IMR-90 (cell line): ENCODE measurements around the gene GAREM1. TPM values are rescaled to one million over a fixed set of nuclear protein-coding genes. Genes with fewer than 3 reads are reported as not detected.

ENCODE experiments used
- ATAC-seq: fragments of 200-7000 bp; cut with Tn5 transposase; 2 replicates; pipeline ENCODE4 v1.9.1; 2020; ENCODE audit warnings: low read depth, mild to moderate bottlenecking, moderate library complexity
- BruUV-seq: library from RNA; stranded (reverse); fragments of 400-500 nt; replicated peaks from 2 replicates; lab custom pipeline; 2021; lab: Mats Ljungman, UMichigan
- CTCF ChIA-PET: fragments of 300-600 bp; formaldehyde crosslinking; extraction: SDS; loops from one replicate; lab custom pipeline; 2021; ENCODE audit warnings: antibody characterized with exemption; lab: Yijun Ruan, JAX
- POLR2A ChIA-PET: fragments of 300-600 bp; sonication (Branson Sonifier 250); formaldehyde crosslinking; loops from one replicate; lab custom pipeline; 2022; ENCODE audit warnings: antibody characterized with exemption; ENCODE audit not compliant: unreplicated experiment; lab: Charles Lee
- DNase-seq: peaks from one replicate; pipeline ENCODE4 v3.0.0; 2013
- H2AFZ ChIP-seq: replicated peaks from 2 replicates; pipeline ENCODE3; 2013; ENCODE audit warnings: low read length, mild to moderate bottlenecking; ENCODE audit not compliant: poor library complexity
- H2AK5ac ChIP-seq: 2 replicates; pipeline ENCODE4 v1.6.1; 2013; ENCODE audit warnings: low read depth, low read length, inconsistent platforms
- H2AK9ac ChIP-seq: replicated peaks from 2 replicates; pipeline ENCODE3; 2013; ENCODE audit warnings: mild to moderate bottlenecking, low read depth, low read length, moderate library complexity; ENCODE audit not compliant: poor library complexity
- H2BK120ac ChIP-seq: 2 replicates; pipeline ENCODE4 v1.6.1; 2013; ENCODE audit warnings: low read depth, low read length, inconsistent platforms
- H2BK15ac ChIP-seq: 3 replicates; pipeline ENCODE4 v1.6.1; 2013; ENCODE audit warnings: low read depth, low read length, inconsistent platforms
- H2BK20ac ChIP-seq: 2 replicates; pipeline ENCODE4 v1.6.1; 2013; ENCODE audit warnings: low read depth, mild to moderate bottlenecking, inconsistent platforms, low read length, moderate library complexity
- H2BK5ac ChIP-seq: 2 replicates; pipeline ENCODE4 v1.6.1; 2013; ENCODE audit warnings: mild to moderate bottlenecking, low read depth, low read length, inconsistent platforms; ENCODE audit not compliant: poor library complexity, severe bottlenecking
- H3K14ac ChIP-seq: replicated peaks from 2 replicates; pipeline ENCODE4 v1.6.1; 2013; ENCODE audit warnings: low read depth, low read length, inconsistent platforms
- H3K18ac ChIP-seq: 2 replicates; pipeline ENCODE4 v1.6.1; 2013; ENCODE audit warnings: low read depth, low read length, control low read depth
- H3K23ac ChIP-seq: 2 replicates; pipeline ENCODE4 v1.6.1; 2013; ENCODE audit warnings: low read depth, low read length, inconsistent platforms
- H3K27ac ChIP-seq: 2 replicates; pipeline ENCODE4 v1.5.1; 2013; ENCODE audit warnings: mild to moderate bottlenecking, control low read depth, low read length; ENCODE audit not compliant: insufficient read depth
- H3K27me3 ChIP-seq: 2 replicates; pipeline ENCODE4 v1.6.1; 2013; ENCODE audit warnings: low read length; ENCODE audit not compliant: control insufficient read depth, insufficient read depth
- H3K36me3 ChIP-seq: 2 replicates; pipeline ENCODE4 v1.6.1; 2013; ENCODE audit warnings: low read length, mixed read lengths; ENCODE audit not compliant: control insufficient read depth, insufficient read depth
- H3K4ac ChIP-seq: 2 replicates; pipeline ENCODE4 v1.6.1; 2013; ENCODE audit warnings: low read depth, low read length, inconsistent platforms
- H3K4me1 ChIP-seq: 2 replicates; pipeline ENCODE4 v1.6.1; 2013; ENCODE audit warnings: low read length, mixed read lengths; ENCODE audit not compliant: control insufficient read depth, insufficient read depth
- H3K4me2 ChIP-seq: 2 replicates; pipeline ENCODE4 v1.6.1; 2013; ENCODE audit warnings: low read depth, mild to moderate bottlenecking, control low read depth, low read length, moderate library complexity
- H3K4me3 ChIP-seq: 2 replicates; pipeline ENCODE4 v1.5.1; 2013; ENCODE audit warnings: low read depth, mild to moderate bottlenecking, control low read depth, low read length, moderate library complexity; ENCODE audit not compliant: insufficient read depth
- H3K56ac ChIP-seq: 2 replicates; pipeline ENCODE4 v1.6.1; 2013; ENCODE audit warnings: low read length, inconsistent platforms; ENCODE audit not compliant: insufficient read depth; ENCODE audit errors: extremely low read depth
- H3K79me1 ChIP-seq, 2 experiments: 2 replicates each; pipeline ENCODE4 v1.6.1; 2013; ENCODE audit warnings: low read length in 2 of 2, inconsistent platforms in 1 of 2, low read depth in 1 of 2
- H3K9ac ChIP-seq: 2 replicates; pipeline ENCODE4 v1.6.1; 2013; ENCODE audit warnings: low read depth, low read length, control low read depth
- H3K9me1 ChIP-seq: 2 replicates; pipeline ENCODE4 v1.6.1; 2013; ENCODE audit warnings: low read length, inconsistent platforms; ENCODE audit not compliant: insufficient read depth
- H3K9me3 ChIP-seq: 2 replicates; pipeline ENCODE4 v1.6.1; 2013; ENCODE audit warnings: low read length; ENCODE audit not compliant: control insufficient read depth, insufficient read depth
- H4K20me1 ChIP-seq: 2 replicates; pipeline ENCODE4 v1.6.1; 2013; ENCODE audit warnings: low read length, inconsistent platforms; ENCODE audit not compliant: insufficient read depth
- H4K5ac ChIP-seq: 2 replicates; pipeline ENCODE4 v1.6.1; 2013; ENCODE audit warnings: mild to moderate bottlenecking, low read depth, low read length, control low read depth
- H4K8ac ChIP-seq, 2 experiments: 2 replicates each; pipeline ENCODE4 v1.6.1; 2013; ENCODE audit warnings: low read depth in 2 of 2, low read length in 2 of 2, control low read depth in 1 of 2, inconsistent platforms in 1 of 2
- H4K91ac ChIP-seq: 2 replicates; pipeline ENCODE4 v1.6.1; 2013; ENCODE audit warnings: low read depth, low read length, inconsistent platforms; ENCODE audit not compliant: insufficient read depth
- BHLHE40 ChIP-seq: fragments of 150-350 bp; IDR thresholded peaks from 2 replicates; pipeline ENCODE4 v1.6.1; 2016; ENCODE audit warnings: mild to moderate bottlenecking, low read depth, low read length
- CEBPB ChIP-seq: IDR thresholded peaks from 2 replicates; pipeline ENCODE4 v1.6.1; 2012; ENCODE audit warnings: low read depth, low read length, improper control_type of control experiment
- CHD1 ChIP-seq: IDR thresholded peaks from 2 replicates; pipeline ENCODE4 v1.6.1; 2012; ENCODE audit warnings: low read depth, low read length, improper control_type of control experiment
- FOS ChIP-seq: fragments of 150-350 bp; IDR thresholded peaks from 2 replicates; pipeline ENCODE4 v1.6.1; 2016; ENCODE audit warnings: low read depth, low read length
- MAFK ChIP-seq: IDR thresholded peaks from 2 replicates; pipeline ENCODE4 v1.6.1; 2012; ENCODE audit warnings: low read depth, low read length, improper control_type of control experiment
- MAZ ChIP-seq: IDR thresholded peaks from 2 replicates; pipeline ENCODE4 v1.6.1; 2012; ENCODE audit warnings: low read depth, mild to moderate bottlenecking, low read length, improper control_type of control experiment, moderate library complexity, borderline replicate concordance
- MXI1 ChIP-seq: IDR thresholded peaks from 2 replicates; pipeline ENCODE4 v1.6.1; 2012; ENCODE audit warnings: low read depth, mild to moderate bottlenecking, low read length, moderate library complexity, borderline replicate concordance
- NFE2L2 ChIP-seq: fragments of 150-350 bp; IDR thresholded peaks from 2 replicates; pipeline ENCODE4 v1.6.1; 2016; ENCODE audit warnings: low read depth, mild to moderate bottlenecking, low read length
- POLR2A ChIP-seq: IDR thresholded peaks from 2 replicates; pipeline ENCODE4 v1.6.1; 2012; ENCODE audit warnings: mild to moderate bottlenecking, low read depth, low read length
- RAD21 ChIP-seq: IDR thresholded peaks from 2 replicates; pipeline ENCODE4 v1.6.1; 2012; ENCODE audit warnings: low read length, improper control_type of control experiment
- RCOR1 ChIP-seq: IDR thresholded peaks from 2 replicates; pipeline ENCODE4 v1.6.1; 2012; ENCODE audit warnings: mild to moderate bottlenecking, low read length, improper control_type of control experiment; ENCODE audit not compliant: insufficient replicate concordance
- RFX5 ChIP-seq: IDR thresholded peaks from 2 replicates; pipeline ENCODE4 v1.8.0; 2012; ENCODE audit warnings: low read depth, mild to moderate bottlenecking, low read length, moderate library complexity
- SMC3 ChIP-seq: fragments of 150-350 bp; IDR thresholded peaks from 2 replicates; pipeline ENCODE4 v1.6.1; 2016; ENCODE audit warnings: low read depth, mild to moderate bottlenecking, antibody characterized with exemption, low read length, moderate library complexity
- WGBS, 2 experiments: methylation state at CpG; one replicate each; pipeline versions ENCODE4 v1.1.5 to v1.1.7; 2013; ENCODE audit warnings: missing lambda C conversion rate in 2 of 2; ENCODE audit not compliant: insufficient read length in 1 of 2; ENCODE audit errors: extremely low coverage in 2 of 2; 5-methylcytosine and 5-hydroxymethylcytosine counted together
- dilution Hi-C: fragments of 300-500 bp; cut with HindIII; formaldehyde crosslinking; loops from one replicate; pipeline ENCODE4 v1.14.3; 2018; ENCODE audit warnings: low sequenced_read_pairs; ENCODE audit not compliant: unreplicated experiment
- in situ Hi-C: fragments of 300-500 bp; cut with MboI; formaldehyde crosslinking; loops from 3 replicates; pipeline ENCODE4 v1.14.3; 2019; ENCODE audit warnings: low sequenced_read_pairs, inconsistent platforms, mixed read lengths
- intact Hi-C: fragments of 100-400 bp; cut with micrococcal nuclease; formaldehyde crosslinking; loops from 2 replicates; pipeline ENCODE4 v1.10.0; 2022
- polyA plus RNA-seq, 3 experiments: library from polyadenylated mRNA; depleted of rRNA; stranded (reverse); fragments of >200 nt; gene quantifications; 2 replicates each; pipeline ENCODE4 v1.2.3, GENCODE V29; 2012; ENCODE audit warnings: low replicate concordance in 1 of 3
- total RNA-seq: library from RNA; depleted of rRNA; stranded (reverse); fragments of >200 nt; gene quantifications from 2 replicates; pipeline ENCODE4 v1.2.3, GENCODE V29; 2012
- TF ChIP-seq, protein P1 (sequence below): conservative IDR thresholded peaks from 2 replicates; pipeline ENCODE4 v1.5.1; 2012; ENCODE audit warnings: mild to moderate bottlenecking, low read depth, low read length, improper control_type of control experiment
- TF ChIP-seq, protein P2 (sequence below): fragments of 150-350 bp; IDR thresholded peaks from 2 replicates; pipeline ENCODE4 v1.6.1; 2017; ENCODE audit warnings: mild to moderate bottlenecking, antibody characterized with exemption, low read length, low read depth
- TF ChIP-seq, protein P3 (sequence below): fragments of 150-350 bp; IDR thresholded peaks from 2 replicates; pipeline ENCODE4 v1.6.1; 2016; ENCODE audit warnings: low read depth, mild to moderate bottlenecking, low read length, moderate library complexity, borderline replicate concordance

GAREM1 gene
- total and polyA plus RNA-seq, 2 of the 4 experiments (the other 2 are of a cell fraction) = 1.4 to 2.3 TPM

DNA sequence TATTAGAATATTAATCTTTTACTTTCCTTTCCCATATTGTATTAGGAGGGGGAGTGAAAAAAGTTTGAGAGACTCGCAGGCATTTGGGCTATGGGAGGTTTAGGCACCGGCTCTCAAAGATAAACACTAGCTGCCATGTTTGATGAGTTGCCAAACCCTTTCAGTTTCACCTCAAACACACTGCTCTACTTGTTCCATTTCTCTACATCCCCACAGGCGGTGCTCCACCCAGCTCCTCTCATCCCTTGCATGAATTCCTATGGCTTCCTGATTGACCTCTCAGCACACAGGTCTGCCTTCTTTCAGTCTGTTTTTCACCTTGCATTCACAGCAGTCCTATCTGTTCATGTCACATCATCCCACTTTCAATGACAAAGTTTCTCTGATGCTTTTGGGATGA lies 215.1 kb downstream of the GAREM1 start:
- no peak overlapping the region for H3K27ac ChIP-seq
- ATAC-seq = no peak
- in situ Hi-C loops = no loop called here

More for the DNA sequence above, 215.1 kb downstream of the GAREM1 start:
- Histone ChIP-seq H3K23ac (no peak overlapping the region), H2BK15ac (no peak overlapping the region), H3K9me1 (no peaks in the 10 kb centered on the region), H2AK9ac (no peak overlapping the region), H2BK120ac (no peak overlapping the region), H2AFZ (no peak overlapping the region), H4K5ac (no peak overlapping the region), H3K36me3 (no peaks in the 10 kb centered on the region), H3K4me3 (no peak overlapping the region), H3K4me1 (no peaks in the 10 kb centered on the region), H2BK20ac (no peak overlapping the region), H3K14ac (no peak overlapping the region), H2BK5ac (no peak overlapping the region), H4K8ac (no peak overlapping the region), H3K4ac (no peak overlapping the region), H3K79me1 (no peaks in the 10 kb centered on the region), H3K18ac (no peak overlapping the region), H4K20me1 (no peaks in the 10 kb centered on the region), H3K56ac (no peak overlapping the region), H3K27me3 (peaks cover 2% of the 10 kb centered on the region), H3K9me3 (no peaks in the 10 kb centered on the region), H3K4me2 (no peak overlapping the region), H2AK5ac (no peak overlapping the region), H3K9ac (no peak overlapping the region), H4K91ac (no peak overlapping the region)
- POLR2A ChIA-PET = no interaction called here
- BruUV-seq = no TSS peak
- WGBS, 2 experiments = 50% methylated on average over 1 of the region's 3 CpGs; no CpG with 5 or more reads in 1 of the 2 experiments
- dilution Hi-C loops (no loop called here), intact Hi-C loops (no loop called here)
- CTCF ChIA-PET = no interaction called here
- TF ChIP-seq CHD1 (no peak), RCOR1 (no peak), POLR2A (no peak), MAZ (no peak), RAD21 (no peak), FOS (no peak), SMC3 (no peak), MAFK (no peak), RFX5 (no peak), CEBPB (no peak), NFE2L2 (no peak), MXI1 (no peak), BHLHE40 (no peak)
- TF ChIP-seq, protein P1, sequence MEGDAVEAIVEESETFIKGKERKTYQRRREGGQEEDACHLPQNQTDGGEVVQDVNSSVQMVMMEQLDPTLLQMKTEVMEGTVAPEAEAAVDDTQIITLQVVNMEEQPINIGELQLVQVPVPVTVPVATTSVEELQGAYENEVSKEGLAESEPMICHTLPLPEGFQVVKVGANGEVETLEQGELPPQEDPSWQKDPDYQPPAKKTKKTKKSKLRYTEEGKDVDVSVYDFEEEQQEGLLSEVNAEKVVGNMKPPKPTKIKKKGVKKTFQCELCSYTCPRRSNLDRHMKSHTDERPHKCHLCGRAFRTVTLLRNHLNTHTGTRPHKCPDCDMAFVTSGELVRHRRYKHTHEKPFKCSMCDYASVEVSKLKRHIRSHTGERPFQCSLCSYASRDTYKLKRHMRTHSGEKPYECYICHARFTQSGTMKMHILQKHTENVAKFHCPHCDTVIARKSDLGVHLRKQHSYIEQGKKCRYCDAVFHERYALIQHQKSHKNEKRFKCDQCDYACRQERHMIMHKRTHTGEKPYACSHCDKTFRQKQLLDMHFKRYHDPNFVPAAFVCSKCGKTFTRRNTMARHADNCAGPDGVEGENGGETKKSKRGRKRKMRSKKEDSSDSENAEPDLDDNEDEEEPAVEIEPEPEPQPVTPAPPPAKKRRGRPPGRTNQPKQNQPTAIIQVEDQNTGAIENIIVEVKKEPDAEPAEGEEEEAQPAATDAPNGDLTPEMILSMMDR = no peak
- TF ChIP-seq, protein P2, sequence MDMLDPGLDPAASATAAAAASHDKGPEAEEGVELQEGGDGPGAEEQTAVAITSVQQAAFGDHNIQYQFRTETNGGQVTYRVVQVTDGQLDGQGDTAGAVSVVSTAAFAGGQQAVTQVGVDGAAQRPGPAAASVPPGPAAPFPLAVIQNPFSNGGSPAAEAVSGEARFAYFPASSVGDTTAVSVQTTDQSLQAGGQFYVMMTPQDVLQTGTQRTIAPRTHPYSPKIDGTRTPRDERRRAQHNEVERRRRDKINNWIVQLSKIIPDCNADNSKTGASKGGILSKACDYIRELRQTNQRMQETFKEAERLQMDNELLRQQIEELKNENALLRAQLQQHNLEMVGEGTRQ = no peak
- TF ChIP-seq, protein P3, sequence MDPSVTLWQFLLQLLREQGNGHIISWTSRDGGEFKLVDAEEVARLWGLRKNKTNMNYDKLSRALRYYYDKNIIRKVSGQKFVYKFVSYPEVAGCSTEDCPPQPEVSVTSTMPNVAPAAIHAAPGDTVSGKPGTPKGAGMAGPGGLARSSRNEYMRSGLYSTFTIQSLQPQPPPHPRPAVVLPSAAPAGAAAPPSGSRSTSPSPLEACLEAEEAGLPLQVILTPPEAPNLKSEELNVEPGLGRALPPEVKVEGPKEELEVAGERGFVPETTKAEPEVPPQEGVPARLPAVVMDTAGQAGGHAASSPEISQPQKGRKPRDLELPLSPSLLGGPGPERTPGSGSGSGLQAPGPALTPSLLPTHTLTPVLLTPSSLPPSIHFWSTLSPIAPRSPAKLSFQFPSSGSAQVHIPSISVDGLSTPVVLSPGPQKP = no peak
- no peak for DNase-seq
